ENCODE measurements around the gene ZNF200. TPM values are rescaled to one million over a fixed set of nuclear protein-coding genes. Genes with fewer than 3 reads are reported as not detected.

ZNF200 gene
- total RNA-seq, 4 donors from 2014 or later = 5.2 to 10.2 (median 9.1) TPM

- 15 to 22% methylated on average over 11 of the region's 11 CpGs for WGBS, 2 donors
- DNase-seq (ENCODE audit: low spot score in 2 of 2) = no peak
- Histone ChIP-seq H3K9me3 (peaks cover 0 to 12% (median 0%) of the 10 kb centered on the region in 4 donors), H3K27me3 (peaks cover 0 to 99% of the 10 kb centered on the region in 2 donors), H3K4me1 (peaks cover 0 to 25% (median 8%) of the 10 kb centered on the region in 4 donors), H3K4me3 (no peak overlapping the region), H3K27ac (no peak overlapping the region), H3K36me3 (no peaks in the 10 kb centered on the region)
- TF ChIP-seq EP300 (IDR thresholded peaks at IDR 0.05) (no peak), CTCF (IDR thresholded peaks at IDR 0.05) (no peak), POLR2A (IDR thresholded peaks at IDR 0.05) (no peak)
These were observed 45.1 kb downstream of the ZNF200 start for GRCh38 chr16:3189869-3190268.

- peaks cover 0 to 12% (median 0%) of the 10 kb centered on the region in 4 donors for H3K9me3 ChIP-seq
- H3K4me3 ChIP-seq = peak overlapping the region in 1 of 4 donors; percentile 20
- H3K4me1 ChIP-seq = peaks cover 0 to 25% (median 8%) of the 10 kb centered on the region in 4 donors
- no peak for TF ChIP-seq POLR2A (IDR thresholded peaks at IDR 0.05)
- no peak for TF ChIP-seq CTCF (IDR thresholded peaks at IDR 0.05)
- TF ChIP-seq EP300 (IDR thresholded peaks at IDR 0.05) = no peak
- peaks cover 0 to 100% of the 10 kb centered on the region in 2 donors for H3K27me3 ChIP-seq
- 1 to 2% methylated on average over 41 to 52 of the region's 61 CpGs for WGBS, 2 donors
- H3K36me3 ChIP-seq = no peaks in the 10 kb centered on the region
- no peak overlapping the region for H3K27ac ChIP-seq
- no peak for DNase-seq (ENCODE audit: low spot score in 2 of 2)
These were observed 45.8 kb downstream of the ZNF200 start for GRCh38 chr16:3188925-3189825.

- Histone ChIP-seq H3K27me3 (peaks cover 0 to 100% of the 10 kb centered on the region in 2 donors), H3K27ac (no peak overlapping the region), H3K4me3 (peak overlapping the region in 1 of 4 donors; percentile 20), H3K36me3 (no peaks in the 10 kb centered on the region), H3K9me3 (peaks cover 0 to 12% (median 0%) of the 10 kb centered on the region in 4 donors), H3K4me1 (peaks cover 0 to 31% (median 9%) of the 10 kb centered on the region in 4 donors)
- WGBS, 2 donors = 1% methylated on average over 9 to 12 of the region's 13 CpGs
- no peak for TF ChIP-seq POLR2A (IDR thresholded peaks at IDR 0.05)
- no peak for TF ChIP-seq EP300 (IDR thresholded peaks at IDR 0.05)
- TF ChIP-seq CTCF (IDR thresholded peaks at IDR 0.05) = no peak
- DNase-seq (ENCODE audit: low spot score in 2 of 2) = no peak
These were observed 46.4 kb downstream of the ZNF200 start for GRCh38 chr16:3188675-3188924.

- H3K36me3 ChIP-seq = no peaks in the 10 kb centered on the region
- WGBS, 2 donors = 2% methylated on average over 47 to 50 of the region's 51 CpGs
- no peak for DNase-seq (ENCODE audit: low spot score in 2 of 2)
- H3K4me3 ChIP-seq = peak within 1 kb of the TSS in 1 of 4 donors; percentile 20
- peaks cover 0 to 37% (median 12%) of the 10 kb centered on the region in 4 donors for H3K4me1 ChIP-seq
- H3K27me3 ChIP-seq = peaks cover 0 to 100% of the 10 kb centered on the region in 2 donors
- no peak for TF ChIP-seq CTCF (IDR thresholded peaks at IDR 0.05)
- no peak for TF ChIP-seq EP300 (IDR thresholded peaks at IDR 0.05)
- TF ChIP-seq POLR2A (IDR thresholded peaks at IDR 0.05) = no peak
- peaks cover 0 to 7% (median 0%) of the 10 kb centered on the region in 4 donors for H3K9me3 ChIP-seq
- no peak within 1 kb of the TSS for H3K27ac ChIP-seq
These were observed 46.9 kb downstream of the ZNF200 start, which contains the start of gene OR1F1 for GRCh38 chr16:3187798-3188674. OR1F1 (plus strand) TSS chr16:3188204.
